Endothelial cell of umbilical vein (primary cell): ENCODE data around the gene ST6GAL1. TPM values are rescaled to one million over a fixed set of nuclear protein-coding genes. Genes with fewer than 3 reads are reported as not detected.

Experiments
- BruUV-seq: library from RNA; stranded (reverse); fragments of 400-500 nt; replicated peaks from 2 replicates; lab custom pipeline; 2021; lab: Mats Ljungman, UMichigan
- CTCF ChIA-PET: fragments of 300-600, 350-600 bp; sonication (Branson Sonifier 250); formaldehyde crosslinking; loops from one replicate; lab custom pipeline; 2021; ENCODE audit warnings: antibody characterized with exemption, inconsistent platforms; lab: Charles Lee
- POLR2A ChIA-PET: fragments of 300-600, 350-600 bp; sonication (Branson Sonifier 250); formaldehyde crosslinking; loops from one replicate; lab custom pipeline; 2021; ENCODE audit warnings: antibody characterized with exemption, inconsistent platforms; lab: Charles Lee
- DNase-seq: peaks from one replicate; pipeline ENCODE4 v3.0.0-alpha.2; 2011; ENCODE audit warnings: low read depth, low spot score
- FAIRE-seq: peaks from 2 replicates; lab custom pipeline; 2011; peaks lifted over from hg19 to GRCh38; lab: Jason Lieb, UNC
- H2AFZ ChIP-seq: 2 replicates; pipeline ENCODE4 v1.6.0; 2012; ENCODE audit warnings: low read depth, low read length, control low read depth, inconsistent platforms
- H3K27ac ChIP-seq: 2 replicates; pipeline ENCODE4 v1.5.1; 2011; ENCODE audit warnings: low read depth, mild to moderate bottlenecking, control low read depth, low read length, moderate library complexity; ENCODE audit not compliant: insufficient read depth
- H3K27me3 ChIP-seq, 2 experiments: 2 replicates each; pipeline versions ENCODE4 v1.6.0 to v1.6.1; 2011; ENCODE audit warnings: low read length in 2 of 2, mixed read lengths in 1 of 2; ENCODE audit not compliant: control insufficient read depth in 2 of 2, insufficient read depth in 2 of 2
- H3K36me3 ChIP-seq, 2 experiments: 2 replicates in 1 of 2; 3 replicates in 1 of 2; pipeline ENCODE4 v1.5.1; 2011; ENCODE audit warnings: low read length in 2 of 2, mild to moderate bottlenecking in 1 of 2, moderate library complexity in 1 of 2; ENCODE audit not compliant: control insufficient read depth in 2 of 2, insufficient read depth in 2 of 2; ENCODE audit errors: extremely low read depth in 1 of 2
- H3K4me1 ChIP-seq: 3 replicates; pipeline ENCODE4 v1.5.1; 2011; ENCODE audit warnings: mild to moderate bottlenecking, low read length; ENCODE audit not compliant: control insufficient read depth, insufficient read depth; ENCODE audit errors: extremely low read depth
- H3K4me2 ChIP-seq: 2 replicates; pipeline ENCODE4 v1.6.1; 2011; ENCODE audit warnings: low read length, control low read depth, mixed read lengths; ENCODE audit not compliant: insufficient read depth
- H3K4me3 ChIP-seq, 3 experiments: fragments of 200-600 bp in 1 of 3; sonication (generic), shearing (Covaris generic) in 1 of 3; replicated peaks in 1 of 3; 2 replicates each; pipeline ENCODE4 v1.5.1; 2011 to 2016; ENCODE audit warnings: control low read depth in 3 of 3, low read length in 3 of 3, mild to moderate bottlenecking in 2 of 3, inconsistent platforms in 1 of 3, low read depth in 1 of 3, moderate library complexity in 1 of 3; ENCODE audit not compliant: insufficient read depth in 1 of 3
- H3K79me2 ChIP-seq: 2 replicates; pipeline ENCODE4 v1.6.0; 2012; ENCODE audit warnings: low read length, inconsistent platforms; ENCODE audit not compliant: control insufficient read depth, insufficient read depth
- H3K9ac ChIP-seq: replicated peaks from 2 replicates; pipeline ENCODE3; 2011; ENCODE audit warnings: low read length, control low read depth; ENCODE audit not compliant: insufficient read depth; ENCODE audit errors: extremely low read depth
- H3K9me1 ChIP-seq: replicated peaks from 3 replicates; pipeline ENCODE4 v1.6.0; 2011; ENCODE audit warnings: mild to moderate bottlenecking, low read length; ENCODE audit not compliant: control insufficient read depth, insufficient read depth; ENCODE audit errors: extremely low read depth
- H3K9me3 ChIP-seq: replicated peaks from 2 replicates; pipeline ENCODE4 v1.5.1; 2012; ENCODE audit warnings: low read length, inconsistent platforms; ENCODE audit not compliant: control insufficient read depth, insufficient read depth
- H4K20me1 ChIP-seq: replicated peaks from 2 replicates; pipeline ENCODE3; 2011; ENCODE audit warnings: mild to moderate bottlenecking, low read length; ENCODE audit not compliant: control insufficient read depth, insufficient read depth; ENCODE audit errors: extremely low read depth
- CTCF ChIP-seq, 2 donors: IDR thresholded peaks; 1 replicate in 1 of 2; 2 replicates in 1 of 2; pipeline ENCODE4 v1.5.1; 2011; ENCODE audit warnings: low read length in 2 of 2, mild to moderate bottlenecking in 2 of 2, moderate library complexity in 2 of 2, control low read depth in 1 of 2, inconsistent platforms in 1 of 2, low read depth in 1 of 2; ENCODE audit not compliant: insufficient read depth in 1 of 2; ENCODE audit errors: extremely low read depth in 1 of 2
- EZH2 ChIP-seq: IDR thresholded peaks from 2 replicates; pipeline ENCODE4 v1.6.1; 2012; ENCODE audit warnings: borderline replicate concordance, low read depth, mild to moderate bottlenecking, moderate library complexity, low read length, inconsistent platforms; ENCODE audit not compliant: severe bottlenecking
- FOS ChIP-seq: IDR thresholded peaks from 2 replicates; pipeline ENCODE4 v1.6.1; 2011; ENCODE audit warnings: mild to moderate bottlenecking, low read length, moderate library complexity, borderline replicate concordance; ENCODE audit not compliant: insufficient read depth
- GATA2 ChIP-seq: IDR thresholded peaks from 2 replicates; pipeline ENCODE4 v1.7.0; 2011; ENCODE audit warnings: low read depth, mild to moderate bottlenecking, moderate library complexity, mixed read lengths, low read length; ENCODE audit not compliant: insufficient read length, insufficient read depth
- JUN ChIP-seq: IDR thresholded peaks from 2 replicates; pipeline ENCODE4 v1.6.1; 2011; ENCODE audit warnings: borderline replicate concordance, low read depth; ENCODE audit not compliant: insufficient read length, insufficient read depth
- MAX ChIP-seq: IDR thresholded peaks from 2 replicates; pipeline ENCODE4 v1.6.1; 2011; ENCODE audit not compliant: insufficient read depth, insufficient read length
- MYC ChIP-seq: IDR thresholded peaks from one replicate; pipeline ENCODE4 v1.6.1; 2011; ENCODE audit warnings: mild to moderate bottlenecking, low read depth, low read length
- POLR2A ChIP-seq: IDR thresholded peaks from 2 replicates; pipeline ENCODE4 v1.6.1; 2012; ENCODE audit warnings: low read depth, mild to moderate bottlenecking, control low read depth, low read length
- POLR2AphosphoS5 ChIP-seq: IDR thresholded peaks from 2 replicates; pipeline ENCODE4 v1.6.1; 2012; ENCODE audit warnings: low read depth, mild to moderate bottlenecking, control low read depth, low read length, moderate library complexity; ENCODE audit not compliant: insufficient read depth
- dilution Hi-C: fragments of 300-500 bp; cut with MboI; formaldehyde crosslinking; loops from one replicate; pipeline ENCODE4 v1.15.0; 2019; ENCODE audit warnings: low sequenced_read_pairs; ENCODE audit not compliant: extremely low pct_ligation_motif_present
- intact Hi-C: fragments of 100-400 bp; cut with micrococcal nuclease; formaldehyde crosslinking; loops from one replicate; pipeline ENCODE4 v1.10.0; 2022
- polyA plus RNA-seq, 4 experiments: library from polyadenylated mRNA; depleted of rRNA in 3 of 4; stranded (reverse) in 3 of 4; unstranded in 1 of 4; fragments of >200 nt; gene quantifications; 2 replicates each; pipeline versions ENCODE4 v1.2.1 to v1.2.3, GENCODE V29; 2011 to 2012; ENCODE audit warnings: missing spikeins in 1 of 4
- total RNA-seq: library from RNA; stranded (reverse); gene quantifications from 2 replicates; pipeline ENCODE4 v1.2.3, GENCODE V29; 2021

Gene ST6GAL1
- total and polyA plus RNA-seq, 2 donors (not counting 3 experiments of a cell fraction or from before 2014, with no cell fraction given), result 63.9 to 101 TPM

GRCh38 chr3:186946756-186947375 is 16.5 kb downstream of the ST6GAL1 start:
- ChIA-PET CTCF (interaction anchor here (1.1 kb wide), 1 partner anchor 22 kb away, joined by 3 read pairs; no protein-coding TSS in a partner anchor), POLR2A (no interaction called here)
- Histone ChIP-seq H3K9me1 (no peaks in the 10 kb centered on the region), H2AFZ (no peak overlapping the region), H3K4me3 (no peak overlapping the region), H3K9ac (no peak overlapping the region), H3K9me3 (no peaks in the 10 kb centered on the region), H4K20me1 (no peaks in the 10 kb centered on the region), H3K27me3 (no peaks in the 10 kb centered on the region), H3K79me2 (peaks cover 9% of the 10 kb centered on the region), H3K36me3 (peaks cover 5 to 43% of the 10 kb centered on the region in 2 experiments), H3K4me2 (no peak overlapping the region), H3K4me1 (peaks cover under 1% of the 10 kb centered on the region), H3K27ac (no peak overlapping the region)
- no peak for DNase-seq
- TF ChIP-seq MAX, result no peak
- no peak for TF ChIP-seq CTCF (IDR thresholded peaks at IDR 0.05; ENCODE audit: extremely low read depth in 1 of 2, insufficient read depth in 1 of 2, low read depth in 1 of 2, low read length in 2 of 2)
- TF ChIP-seq POLR2AphosphoS5, result no peak
- TF ChIP-seq JUN, result no peak
- no peak for TF ChIP-seq FOS
- TF ChIP-seq EZH2, result no peak
- TF ChIP-seq MYC, result no peak
- no peak for TF ChIP-seq POLR2A
- no peak for TF ChIP-seq GATA2
- intact Hi-C loops, result no loop called here
- FAIRE-seq, result no peak
- dilution Hi-C loops, result no loop called here
- no TSS peak for BruUV-seq
